ENCODE measurements around the gene SLC25A15.

- TF ChIP-seq CTCF (IDR thresholded peaks at IDR 0.05) (no peak), POLR2A (IDR thresholded peaks at IDR 0.05) (no peak)
Measured at GRCh38 chr13:40790154-40790616, 774 bp downstream of the SLC25A15 start.

Data from testis (tissue), 2 donors.